ENCODE results near the gene TBC1D3B.
"Not testable (repeated sequence)": the region's sequence is repeated elsewhere in the genome, so short reads cannot be mapped to it uniquely, and the experiment has no call there.

Gene TBC1D3B

GRCh38 chr17:36131421-36131820, 45.0 kb downstream of the TBC1D3B start:
- no peak for DNase-seq (ENCODE audit: low read depth in 2 of 2, low spot score in 1 of 2)

GRCh38 chr17:36130346-36130745, 46.1 kb downstream of the TBC1D3B start:
- DNase-seq (ENCODE audit: low read depth in 2 of 2, low spot score in 1 of 2), result no peak

GRCh38 chr17:36129616-36130015, 46.8 kb downstream of the TBC1D3B start:
- no peak for DNase-seq (ENCODE audit: low read depth in 2 of 2, low spot score in 1 of 2)

GRCh38 chr17:36128411-36128978, 47.9 kb downstream of the TBC1D3B start:
- no peak for DNase-seq (ENCODE audit: low read depth in 2 of 2, low spot score in 1 of 2)

- no peak for DNase-seq (ENCODE audit: low read depth in 2 of 2, low spot score in 1 of 2)
Measured at GRCh38 chr17:36127911-36128310, 48.5 kb downstream of the TBC1D3B start.

- DNase-seq (ENCODE audit: low read depth in 2 of 2, low spot score in 1 of 2), result no peak
Measured at GRCh38 chr17:36127199-36127893, 49.1 kb downstream of the TBC1D3B start.

GRCh38 chr17:36124879-36125824, 51.3 kb downstream of the TBC1D3B start:
- no peak for DNase-seq (ENCODE audit: low read depth in 2 of 2, low spot score in 1 of 2)

- no peak for DNase-seq (ENCODE audit: low read depth in 2 of 2, low spot score in 1 of 2)
Measured at GRCh38 chr17:36123431-36123830, 53.0 kb downstream of the TBC1D3B start.

GRCh38 chr17:36121099-36121498, 55.3 kb downstream of the TBC1D3B start:
- not testable (repeated sequence) for DNase-seq (ENCODE audit: low read depth in 2 of 2, low spot score in 1 of 2)

GRCh38 chr17:36120221-36120620, 56.2 kb downstream of the TBC1D3B start:
- DNase-seq (ENCODE audit: low read depth in 2 of 2, low spot score in 1 of 2), result no peak

- no peak for DNase-seq (ENCODE audit: low read depth in 2 of 2, low spot score in 1 of 2)
Measured at GRCh38 chr17:36118477-36119353, 57.7 kb downstream of the TBC1D3B start.

GRCh38 chr17:36117505-36118382, 58.7 kb downstream of the TBC1D3B start:
- DNase-seq (ENCODE audit: low read depth in 2 of 2, low spot score in 1 of 2), result no peak
